Fibroblast of skin of right biceps (primary cell): ENCODE measurements around the gene SPG11.
"Not testable (repeated sequence)": the region's sequence is repeated elsewhere in the genome, so short reads cannot be mapped to it uniquely, and the experiment has no call there.

ENCODE experiments used
- DNase-seq: peaks from one replicate; pipeline ENCODE4 v3.0.0-alpha.2; 2013

Gene SPG11

DNA sequence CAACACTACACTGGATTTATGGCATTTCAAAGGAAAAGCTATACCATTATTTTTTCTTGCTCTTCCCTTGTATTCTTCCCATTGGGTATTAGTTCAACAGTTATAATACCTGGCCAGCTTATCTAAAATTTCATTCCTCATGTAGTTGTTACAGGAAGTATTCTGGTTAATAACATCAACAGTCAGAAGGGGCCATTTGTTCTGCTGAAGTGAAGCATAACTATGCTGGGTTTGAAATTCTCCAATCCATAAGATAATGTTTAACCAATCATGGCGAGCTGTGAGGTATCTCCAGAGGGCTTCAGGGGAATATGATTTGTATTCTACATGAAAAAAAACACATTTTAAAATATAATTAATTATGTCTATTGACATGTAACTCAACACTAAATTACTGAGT, 43.4 kb downstream of the SPG11 start:
- DNase-seq, result no peak

DNA sequence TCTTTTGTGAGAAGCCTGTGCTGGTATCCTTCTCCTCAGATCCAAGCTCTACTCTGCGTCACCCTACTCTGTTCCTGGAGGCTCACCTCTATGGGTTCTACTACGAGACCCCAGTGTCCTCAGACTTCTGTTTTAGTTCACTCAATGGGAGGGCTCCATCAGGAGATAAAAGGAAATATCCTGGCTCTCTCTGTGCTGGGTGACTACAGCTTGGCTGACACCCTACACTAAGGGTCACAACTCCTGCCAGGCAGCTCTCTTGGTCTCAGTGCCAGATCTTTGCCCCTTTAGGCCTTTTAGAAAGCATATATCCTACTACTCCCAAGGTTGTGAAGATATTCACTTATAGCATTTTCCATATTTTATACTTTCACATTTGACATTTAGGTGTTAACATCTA, 46.5 kb downstream of the SPG11 start:
- DNase-seq, result no peak

DNA sequence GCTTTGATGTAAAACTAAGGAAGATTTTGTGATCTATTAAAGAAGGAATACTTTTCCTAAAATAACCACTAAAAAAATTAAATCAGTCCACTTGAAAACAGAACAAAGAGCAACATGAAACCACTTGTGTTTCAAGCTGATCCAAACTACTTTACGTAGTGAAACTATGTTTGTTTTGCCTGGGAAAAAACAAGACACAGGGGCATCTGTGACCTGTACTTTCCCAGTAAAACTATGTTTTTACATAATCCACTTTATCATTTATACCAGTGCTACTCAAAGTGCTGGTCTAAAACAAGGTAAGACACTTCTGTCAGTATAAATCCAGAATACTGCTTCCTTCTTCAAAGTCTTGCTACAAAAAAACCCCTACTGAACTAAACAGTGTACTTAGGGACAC, 56.7 kb downstream of the SPG11 start:
- no peak for DNase-seq

DNA sequence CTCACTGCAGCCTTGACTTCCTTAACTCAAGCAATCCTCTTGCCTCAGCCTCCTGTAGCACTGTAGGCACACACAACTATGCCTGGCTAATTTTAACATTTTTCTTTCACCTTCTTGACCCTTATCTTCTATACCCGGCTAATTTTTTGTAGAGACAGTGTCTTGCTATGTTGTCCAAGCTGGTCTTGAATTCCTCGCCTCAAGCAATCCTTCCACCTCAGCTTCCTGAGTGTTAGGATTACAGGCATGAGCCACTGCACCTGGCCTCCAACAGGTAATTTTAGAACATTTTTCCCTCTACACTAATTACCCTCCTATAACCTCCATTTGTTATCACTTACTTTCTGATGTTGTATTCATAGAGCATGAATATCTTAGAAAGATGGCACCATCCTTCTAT, 60.3 kb downstream of the SPG11 start:
- DNase-seq, result no peak

DNA sequence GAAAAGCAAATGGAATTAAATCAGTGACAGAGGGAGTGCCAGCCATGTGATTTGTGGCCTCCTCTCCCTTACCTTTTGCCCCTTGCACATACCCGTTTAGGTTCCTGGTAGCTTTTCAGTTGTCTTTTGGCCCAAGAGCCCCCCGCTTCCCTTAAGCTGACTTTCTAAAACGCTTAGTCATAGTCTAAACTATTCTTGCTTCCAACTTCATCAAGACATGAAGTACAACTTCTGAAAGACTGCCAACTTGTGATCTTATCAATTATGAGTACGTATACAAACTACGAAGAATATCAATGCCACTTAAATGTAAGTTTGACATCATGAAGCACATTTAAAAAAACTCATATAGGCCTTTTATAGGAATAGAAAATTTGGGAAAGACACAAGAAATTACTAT, 64.6 kb downstream of the SPG11 start:
- DNase-seq, result peak; percentile 58

DNA sequence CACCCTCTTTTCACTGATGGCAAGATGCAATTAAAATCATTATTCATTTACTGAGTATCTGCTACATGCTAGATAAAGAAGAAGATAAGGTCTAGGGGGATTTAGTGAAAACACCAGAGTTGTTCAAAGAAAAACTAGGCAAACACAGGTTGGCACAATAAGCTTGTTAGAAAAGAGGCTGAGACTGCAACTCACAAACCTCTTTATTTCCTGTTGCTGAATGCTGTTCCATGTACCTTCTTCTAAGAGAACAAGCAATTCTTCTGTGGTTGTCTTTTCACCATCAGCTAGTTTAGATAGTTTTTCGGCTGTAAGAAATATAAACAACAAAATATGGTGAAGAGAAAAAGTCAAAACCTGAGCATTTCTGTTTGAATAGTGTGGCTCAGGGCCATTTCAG, 65.4 kb downstream of the SPG11 start:
- DNase-seq, result no peak

DNA sequence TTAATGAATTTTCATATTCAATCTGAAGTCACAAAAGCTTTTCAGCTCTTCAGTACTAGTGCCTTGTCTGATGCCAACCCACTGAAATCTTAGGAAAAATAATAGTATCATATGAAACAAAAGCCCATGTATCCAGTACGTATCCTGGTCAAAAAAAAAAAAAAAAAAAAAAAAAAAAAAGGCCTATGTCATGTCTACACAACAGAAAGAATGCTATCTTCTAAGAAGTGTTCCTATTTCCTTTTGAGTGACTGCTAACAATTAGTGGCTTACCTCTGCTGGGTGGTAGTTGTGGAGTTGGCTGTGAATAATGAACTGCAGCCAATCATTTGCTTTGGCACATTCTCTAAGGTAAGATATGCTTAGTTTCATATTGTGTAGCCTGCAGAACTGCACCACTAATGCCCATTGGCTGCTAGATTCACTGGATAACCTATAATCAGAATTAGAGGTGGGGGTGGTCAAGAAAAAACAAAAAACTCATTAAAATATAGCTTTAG, 66.9 kb downstream of the SPG11 start:
- no peak for DNase-seq

DNA sequence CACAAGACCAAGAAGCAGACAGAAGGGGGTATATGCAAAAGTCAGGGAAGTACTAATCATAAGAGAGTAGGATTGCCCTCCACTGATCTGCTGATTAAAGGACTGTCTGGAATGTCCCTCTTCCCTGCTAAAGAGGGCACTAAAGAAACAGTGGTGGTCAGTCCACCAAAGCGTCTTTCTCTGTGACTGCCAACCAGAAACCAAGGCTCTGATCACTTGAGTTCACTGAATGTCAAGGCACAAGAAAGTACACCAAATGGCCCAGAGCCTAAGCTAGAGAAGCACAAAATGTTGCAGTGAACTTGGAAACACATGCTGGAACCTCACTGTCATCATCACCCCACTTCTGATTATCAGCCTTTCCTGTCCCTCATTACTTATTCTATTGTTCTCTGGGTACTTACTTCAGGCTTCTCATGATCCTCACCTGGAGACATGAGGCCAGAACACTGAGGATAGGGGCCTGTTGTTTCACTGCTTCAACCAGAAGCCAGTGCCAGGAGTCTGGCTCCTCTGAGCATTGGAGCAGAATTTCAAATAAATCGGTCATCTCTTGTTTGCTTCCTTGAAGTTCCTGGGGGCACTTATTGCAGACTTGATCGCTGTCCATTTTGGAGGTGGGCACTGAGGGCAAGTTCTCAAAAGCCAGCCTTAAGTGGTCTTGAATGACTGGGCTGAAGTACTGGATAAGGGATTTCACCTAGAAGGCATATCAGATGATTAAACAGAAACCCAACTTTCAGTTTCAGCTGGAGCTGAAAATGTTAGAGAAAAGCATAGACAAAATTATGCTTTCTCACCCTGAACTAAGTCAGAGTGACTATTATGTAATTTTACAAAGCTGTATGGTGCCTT, 67.6 kb downstream of the SPG11 start:
- DNase-seq, result no peak

DNA sequence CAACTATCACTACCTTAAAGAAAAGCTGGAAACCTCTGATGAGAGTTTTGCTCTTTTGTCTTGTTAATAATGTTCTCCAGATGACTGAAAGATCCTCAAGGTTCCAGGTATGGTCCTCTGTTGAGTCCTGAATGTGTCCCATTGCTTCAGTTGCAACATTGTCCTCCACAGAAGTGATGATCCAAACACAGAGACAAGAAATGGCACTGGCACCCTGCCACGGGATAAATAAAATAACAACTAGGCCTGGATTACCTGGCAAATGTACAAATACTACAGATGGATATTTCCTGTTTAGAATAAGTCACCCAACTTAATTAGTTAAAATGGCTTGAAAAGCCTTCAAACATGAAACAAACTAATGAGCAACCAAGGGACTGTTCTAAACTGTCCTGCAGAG, 68.2 kb downstream of the SPG11 start:
- no peak for DNase-seq

DNA sequence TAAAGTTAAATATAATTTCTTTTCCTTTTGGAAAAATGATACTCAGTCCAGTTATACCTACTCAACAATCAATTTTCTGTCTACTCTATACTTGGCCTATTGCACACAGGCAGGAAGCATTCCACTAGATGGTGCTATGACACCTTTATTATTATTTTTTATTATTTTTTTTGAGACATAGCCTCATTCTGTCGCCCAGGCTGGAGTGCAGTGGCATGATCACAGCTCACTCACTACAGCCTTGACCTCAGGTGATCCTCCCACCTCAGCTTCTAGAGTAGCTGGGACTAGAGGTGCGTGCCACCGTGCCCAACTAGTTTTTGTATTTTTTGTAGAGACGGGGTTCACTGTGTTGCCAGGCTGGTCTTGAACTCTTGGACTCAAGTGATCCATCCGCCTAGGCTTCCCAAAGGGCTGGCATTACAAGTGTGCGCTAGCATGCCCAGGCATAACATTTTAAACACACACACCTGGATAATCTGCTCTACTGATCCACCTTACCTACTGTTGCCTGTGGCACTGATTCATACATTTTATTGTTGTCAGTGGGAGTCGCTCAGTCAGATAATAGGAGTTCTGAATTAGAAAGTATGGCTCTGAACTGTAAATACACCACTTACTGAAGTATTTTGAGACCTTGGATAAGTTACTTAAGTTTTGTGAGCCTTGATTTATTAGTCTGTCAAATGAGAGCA, 70.3 kb downstream of the SPG11 start:
- peak; percentile 10 for DNase-seq

DNA sequence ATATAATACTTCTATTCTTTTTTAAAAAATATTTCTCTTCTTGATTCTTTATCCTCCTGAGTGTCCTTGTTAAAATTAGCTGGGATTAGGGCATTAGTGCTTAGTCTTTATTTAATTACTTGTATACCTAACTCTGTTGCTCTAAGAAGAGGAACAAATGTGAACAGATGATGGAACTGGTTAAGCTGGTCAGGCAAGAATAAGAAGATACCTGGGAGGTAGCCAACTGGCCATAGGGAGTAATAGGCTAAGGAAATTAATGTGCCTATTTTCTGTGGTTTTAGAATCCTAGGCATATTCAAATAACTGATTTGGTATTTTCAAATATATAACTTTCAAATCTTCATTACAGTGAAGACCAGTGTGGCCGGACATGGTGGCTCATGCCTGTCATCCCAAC, 72.1 kb downstream of the SPG11 start:
- no peak for DNase-seq

DNA sequence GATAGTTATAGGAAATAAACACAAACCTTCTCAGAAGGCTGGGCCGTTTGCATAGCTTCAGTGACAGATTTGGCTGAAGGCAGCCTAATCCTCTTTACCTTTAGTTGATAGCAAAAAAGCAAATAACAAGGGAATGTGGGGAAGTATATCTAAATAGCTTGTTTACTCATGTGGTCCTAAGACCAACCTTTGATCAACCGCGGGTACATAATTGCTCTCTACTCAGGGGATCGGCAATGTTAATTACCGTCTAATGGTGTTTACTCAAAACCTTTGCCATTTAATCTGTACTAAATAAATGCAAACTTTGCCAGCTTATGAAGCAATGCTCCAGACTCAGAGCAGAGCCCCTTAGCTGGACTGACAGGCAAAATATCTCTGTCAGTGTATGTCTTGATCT, 74.9 kb downstream of the SPG11 start:
- no peak for DNase-seq

DNA sequence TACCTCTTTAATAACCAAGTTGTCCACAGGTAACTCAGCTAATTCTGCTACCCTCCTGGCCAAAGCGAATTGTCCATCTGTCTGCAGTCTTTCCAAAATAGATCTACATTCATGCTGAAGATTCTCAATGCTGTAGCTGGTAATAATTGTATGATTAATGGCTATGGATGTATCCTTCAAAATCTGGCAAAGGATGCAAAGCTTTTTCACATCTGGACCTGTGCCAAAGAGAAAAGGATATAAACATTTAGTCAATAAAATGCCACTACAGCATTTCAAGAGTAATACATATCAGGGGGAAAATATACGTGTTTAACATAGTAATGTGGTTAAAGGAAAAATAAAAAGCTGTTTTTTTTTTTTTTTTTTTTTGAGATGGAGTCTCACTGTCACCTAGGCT, 77.8 kb downstream of the SPG11 start:
- no peak for DNase-seq

DNA sequence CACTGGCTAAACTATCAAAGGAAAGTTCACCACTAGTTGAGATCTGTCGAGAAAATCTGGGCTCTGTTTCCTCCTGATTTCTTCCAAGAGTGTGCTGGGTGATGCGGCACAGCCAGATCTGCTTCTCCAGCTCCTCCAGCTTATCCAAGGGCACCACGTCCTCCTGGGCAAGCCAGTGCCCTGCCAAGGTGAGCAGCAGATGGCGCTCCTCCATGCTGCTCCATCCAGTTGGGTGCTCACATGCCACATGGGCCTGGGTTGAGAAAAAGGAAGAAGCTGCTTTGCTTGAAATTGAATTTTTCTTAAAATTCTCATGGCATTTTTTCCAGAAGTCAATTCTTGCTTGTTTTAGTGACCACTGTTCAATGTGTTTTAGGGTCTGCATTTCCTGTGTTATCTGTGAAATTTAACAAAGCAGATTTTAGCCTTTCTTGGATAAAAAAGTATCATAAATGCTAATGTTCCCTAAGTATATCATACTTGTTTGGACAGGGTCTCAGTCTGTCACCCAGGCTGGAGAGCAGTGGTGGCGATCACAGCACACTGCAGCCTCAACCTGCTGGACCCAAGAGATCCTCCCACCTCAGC, 79.2 kb downstream of the SPG11 start:
- DNase-seq, result peak; percentile 26

DNA sequence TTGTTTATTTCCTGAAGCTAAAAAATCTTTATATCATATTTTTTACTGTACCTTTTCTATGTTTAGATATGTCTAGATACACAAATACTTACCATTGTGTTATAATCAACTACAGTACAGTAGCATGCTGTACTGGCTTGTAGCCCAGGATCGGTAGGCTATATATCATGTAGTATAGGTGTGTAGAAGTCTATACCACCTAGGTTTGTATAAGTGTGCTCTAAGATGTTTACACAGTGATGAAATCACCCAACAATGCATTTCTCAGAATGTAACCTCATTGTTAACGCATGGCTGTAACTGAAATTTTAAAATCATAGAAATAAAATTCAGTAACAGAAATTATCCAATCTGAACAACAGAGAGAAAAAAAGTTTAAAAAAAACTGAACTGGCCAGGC, 83.4 kb downstream of the SPG11 start:
- no peak for DNase-seq

DNA sequence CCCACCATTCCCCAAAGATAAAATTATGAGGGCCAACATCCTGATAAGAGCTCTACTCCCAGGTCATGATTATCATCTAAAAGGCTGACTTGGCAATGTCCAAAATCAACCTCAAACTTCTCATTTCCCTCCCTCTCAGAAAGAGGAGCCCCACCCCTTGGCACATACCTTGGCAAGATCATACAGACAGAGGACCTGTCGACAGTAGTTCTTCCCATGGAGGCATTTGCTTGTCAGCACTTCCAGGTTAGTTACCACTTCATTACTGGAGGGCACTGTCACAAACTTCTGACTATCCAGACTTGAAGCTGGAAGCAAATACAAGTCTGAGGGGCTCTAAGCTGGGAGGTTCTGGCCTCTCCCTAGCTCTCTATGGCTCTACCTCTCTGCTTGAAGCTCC, 88.7 kb downstream of the SPG11 start:
- no peak for DNase-seq

DNA sequence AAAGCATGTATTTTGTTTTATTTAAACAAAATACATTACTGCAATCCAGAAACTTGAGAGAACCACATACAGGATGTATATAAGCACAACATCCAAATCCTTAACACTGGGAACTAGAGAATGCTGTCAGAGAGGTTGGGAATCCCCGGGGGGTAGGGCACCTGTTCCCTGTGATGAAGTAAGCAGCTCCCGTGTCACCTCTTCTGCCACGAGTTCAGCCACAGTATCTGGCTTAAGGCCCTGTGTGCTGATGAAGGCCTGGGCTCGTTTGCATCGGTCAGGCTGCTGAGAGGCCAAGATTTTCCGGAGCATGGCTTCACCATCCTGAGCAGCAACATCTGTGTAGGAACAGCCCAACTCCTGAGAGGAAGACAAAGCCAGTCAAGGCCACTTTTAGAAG, 90.1 kb downstream of the SPG11 start:
- DNase-seq, result no peak

DNA sequence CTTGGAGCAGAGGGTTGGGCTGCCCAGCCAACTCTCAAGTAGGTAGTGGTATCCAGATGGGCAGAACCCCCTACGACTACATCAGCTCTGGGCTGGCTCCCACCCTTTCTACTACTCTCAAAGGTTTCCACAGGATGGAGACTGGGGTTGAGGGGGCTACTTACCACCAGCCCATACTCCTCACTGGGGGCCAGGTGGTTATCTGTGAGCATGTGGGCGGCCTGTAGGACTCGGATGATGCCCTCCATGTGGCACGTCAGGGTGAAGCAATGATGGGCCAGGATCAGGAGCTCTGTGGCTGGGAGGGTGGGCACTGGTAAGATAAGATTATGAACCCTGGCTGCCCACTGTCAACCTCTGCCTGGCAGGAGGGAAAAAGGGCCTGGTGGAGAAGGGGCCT, 93.1 kb downstream of the SPG11 start:
- DNase-seq, result no peak

DNA sequence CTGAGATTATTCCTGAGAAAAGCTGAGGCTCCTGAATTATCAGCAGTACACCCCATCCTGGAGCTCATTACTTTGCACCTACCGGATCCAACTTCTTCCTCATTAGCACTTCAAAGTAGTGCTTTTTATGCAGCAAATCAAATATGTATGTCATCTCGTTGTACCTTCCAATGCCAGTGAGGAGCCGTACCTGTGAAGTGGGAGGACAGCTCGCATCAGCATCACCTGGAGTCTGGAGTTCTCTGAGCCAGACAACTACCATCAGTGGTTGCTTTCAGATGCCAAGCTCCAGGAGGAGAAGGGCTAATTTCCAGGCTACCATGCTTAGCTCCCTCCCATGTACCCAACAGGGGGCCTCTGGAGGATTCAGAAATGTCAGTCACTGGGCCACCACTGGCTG, 94.1 kb downstream of the SPG11 start:
- no peak for DNase-seq

DNA sequence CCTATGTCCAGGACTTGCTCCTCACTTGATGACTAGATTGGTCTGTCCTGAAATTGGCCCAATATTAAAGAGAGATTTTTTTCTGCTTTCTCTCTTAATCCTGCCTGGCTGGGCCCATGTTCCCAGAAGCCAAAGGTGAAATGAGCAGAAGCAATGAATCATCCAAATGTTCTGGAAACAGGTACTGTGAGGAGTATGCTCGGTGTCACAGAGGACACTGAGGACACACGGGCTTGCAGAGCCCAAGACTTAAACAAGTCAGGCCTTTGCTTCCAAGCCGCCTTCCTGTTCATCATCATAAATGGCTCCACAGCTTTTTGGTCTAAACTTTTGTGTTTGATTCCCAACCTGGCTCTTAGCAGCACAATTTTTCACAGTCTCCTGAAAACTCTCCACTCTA, 95.1 kb downstream of the SPG11 start:
- DNase-seq, result no peak

DNA sequence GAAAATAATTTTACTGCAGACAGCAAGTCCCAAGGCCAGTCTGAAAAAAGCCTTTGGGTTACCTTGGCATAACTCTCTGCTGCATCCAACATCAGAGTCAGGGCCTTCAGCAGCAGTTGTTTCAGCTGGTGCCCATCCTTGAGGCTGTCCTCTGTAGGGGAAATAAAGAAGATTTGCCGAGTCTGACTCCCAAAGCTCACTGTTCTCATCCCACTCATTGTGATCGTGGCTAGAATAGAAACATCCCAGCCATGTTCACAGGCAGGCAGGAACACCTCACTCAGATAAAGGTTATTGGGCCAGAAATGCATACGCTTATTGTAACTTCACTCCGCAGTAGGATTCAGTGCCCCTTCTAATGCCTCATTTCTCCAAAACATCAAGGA, 97.3 kb downstream of the SPG11 start:
- no peak for DNase-seq

DNA sequence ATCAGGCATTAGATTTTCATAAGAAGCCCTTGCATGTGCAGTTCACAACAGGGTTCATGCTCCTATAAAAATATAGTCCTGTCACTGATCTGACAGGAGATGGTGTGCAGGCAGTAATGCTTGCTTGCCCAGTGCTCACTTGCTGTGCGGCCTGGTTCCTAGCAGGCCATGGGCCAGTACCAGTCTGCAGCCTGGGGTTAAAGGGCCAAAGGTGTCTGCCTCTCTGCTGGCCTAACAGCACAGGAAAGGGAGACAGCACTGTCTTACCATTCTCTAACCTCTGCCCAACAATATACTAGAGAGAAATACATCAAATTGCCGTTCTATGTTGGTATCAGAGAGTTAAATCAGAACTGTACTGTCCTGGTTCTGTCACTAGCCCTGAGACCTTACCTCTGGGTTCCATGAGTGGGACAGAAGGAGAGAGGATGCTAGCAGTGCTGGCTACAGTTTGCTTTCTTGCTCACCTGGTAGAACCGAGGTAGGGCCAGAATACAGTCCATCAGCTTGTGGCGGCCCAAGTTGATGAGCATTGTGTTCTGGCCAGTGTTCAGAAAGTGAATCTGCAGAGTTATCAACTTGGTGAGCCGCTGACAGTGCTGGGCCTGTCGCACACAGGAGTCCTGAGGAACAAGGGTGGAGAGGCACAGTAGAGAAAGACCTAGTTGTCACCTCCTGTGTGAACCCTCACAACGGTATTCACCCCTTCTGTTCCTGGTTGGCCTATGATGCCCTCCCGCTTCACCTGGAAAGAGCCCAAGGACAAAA, 97.9 kb downstream of the SPG11 start:
- DNase-seq, result no peak

DNA sequence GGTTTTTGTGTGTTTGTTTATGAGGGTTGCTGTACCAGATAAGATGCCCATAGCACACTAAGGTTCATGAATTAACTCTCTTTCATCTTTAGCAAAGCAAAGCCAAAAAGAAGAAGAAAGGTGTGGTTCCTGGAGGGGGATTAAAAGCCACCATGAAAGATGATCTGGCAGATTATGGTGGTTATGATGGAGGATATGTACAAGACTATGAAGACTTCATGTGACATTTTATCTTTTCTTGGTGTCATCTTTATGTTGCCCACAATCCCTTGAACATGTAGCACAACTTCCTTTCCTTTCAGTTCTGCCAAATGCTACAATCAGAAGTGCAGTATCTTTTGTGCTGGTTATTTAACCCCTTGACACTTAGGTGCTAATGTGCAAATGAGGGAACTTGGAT, 102.5 kb downstream of the SPG11 start:
- DNase-seq, result not testable (repeated sequence)
